Neural progenitor cell (in vitro differentiated cells): ENCODE data around the gene MYH9. TPM values are rescaled to one million over a fixed set of nuclear protein-coding genes. Genes with fewer than 3 reads are reported as not detected.

Source experiments
- DNase-seq: peaks from one replicate; pipeline ENCODE4 v3.0.0-alpha.2; 2016; ENCODE audit warnings: low spot score
- H2AFZ ChIP-seq: fragments of 200-600 bp; sonication (generic); replicated peaks from 2 replicates; pipeline ENCODE4 v1.6.1; 2016; ENCODE audit warnings: antibody characterized with exemption
- H3F3A ChIP-seq: fragments of 200-600 bp; sonication (generic); 2 replicates; pipeline ENCODE4 v1.6.1; 2016; ENCODE audit warnings: antibody characterized with exemption, low read depth
- H3K27ac ChIP-seq: fragments of 200-600 bp; sonication (generic); 2 replicates; pipeline ENCODE4 v1.5.1; 2016; ENCODE audit warnings: mild to moderate bottlenecking
- H3K27me3 ChIP-seq: fragments of 200-600 bp; sonication (generic); 2 replicates; pipeline ENCODE4 v1.6.1; 2016; ENCODE audit warnings: mild to moderate bottlenecking, moderate library complexity
- H3K36me3 ChIP-seq: fragments of 200-600 bp; sonication (generic); 2 replicates; pipeline ENCODE4 v1.5.1; 2016
- H3K4me1 ChIP-seq: fragments of 200-600 bp; sonication (generic); 2 replicates; pipeline ENCODE4 v1.6.1; 2016; ENCODE audit warnings: mixed run types
- H3K4me2 ChIP-seq: fragments of 200-600 bp; sonication (generic); 2 replicates; pipeline ENCODE4 v1.6.1; 2016
- H3K4me3 ChIP-seq: fragments of 200-600 bp; sonication (generic); 2 replicates; pipeline ENCODE4 v1.5.1; 2016
- H3K79me2 ChIP-seq: fragments of 200-600 bp; sonication (generic); 2 replicates; pipeline ENCODE4 v1.6.1; 2016; ENCODE audit warnings: low read depth
- H3K9ac ChIP-seq: fragments of 200-600 bp; sonication (generic); 2 replicates; pipeline ENCODE4 v1.6.1; 2016
- H3K9me3 ChIP-seq: fragments of 200-600 bp; sonication (generic); 2 replicates; pipeline ENCODE4 v1.5.1; 2016; ENCODE audit warnings: low read depth
- H4K20me1 ChIP-seq: fragments of 200-600 bp; sonication (generic); 2 replicates; pipeline ENCODE4 v1.6.1; 2016; ENCODE audit warnings: low read depth
- H3K27ac Mint-ChIP-seq: 3 replicates; pipeline ENCODE4 v1.8.0; 2021; ENCODE audit warnings: mixed read lengths
- H3K27me3 Mint-ChIP-seq: 2 replicates; pipeline ENCODE4 v1.8.0; 2022; ENCODE audit warnings: low read depth, mild to moderate bottlenecking, inconsistent platforms, moderate library complexity, mixed read lengths; ENCODE audit not compliant: insufficient read depth
- H3K36me3 Mint-ChIP-seq: 3 replicates; pipeline ENCODE4 v1.8.0; 2021; ENCODE audit warnings: mixed read lengths
- H3K4me1 Mint-ChIP-seq: 3 replicates; pipeline ENCODE4 v1.8.0; 2021; ENCODE audit warnings: mixed read lengths
- H3K4me3 Mint-ChIP-seq: 3 replicates; pipeline ENCODE4 v1.8.0; 2021; ENCODE audit warnings: mild to moderate bottlenecking, moderate library complexity, mixed read lengths
- H3K9me3 Mint-ChIP-seq: 3 replicates; pipeline ENCODE4 v1.8.0; 2020; ENCODE audit warnings: mixed read lengths
- EZH2 ChIP-seq: fragments of 200-600 bp; sonication (generic); IDR thresholded peaks from 2 replicates; pipeline ENCODE4 v1.6.1; 2017; ENCODE audit warnings: antibody characterized with exemption, mild to moderate bottlenecking, moderate library complexity
- EZH2phosphoT487 ChIP-seq: fragments of 200-600 bp; sonication (generic); IDR thresholded peaks from 2 replicates; pipeline ENCODE4 v1.6.1; 2017; ENCODE audit warnings: antibody characterized with exemption
- total RNA-seq: library from RNA; depleted of rRNA; stranded (reverse); fragments of >200 nt; gene quantifications from 2 replicates; pipeline ENCODE4 v1.2.3, GENCODE V29; 2015; ENCODE audit warnings: low replicate concordance
- TF ChIP-seq, protein P1 (sequence below): fragments of 200-600 bp; sonication (generic); IDR thresholded peaks from 2 replicates; pipeline ENCODE4 v1.5.1; 2017; ENCODE audit warnings: antibody characterized with exemption, mild to moderate bottlenecking

Gene MYH9
- total RNA-seq, 1 donor from 2014 or later, result 77.2 TPM

DNA sequence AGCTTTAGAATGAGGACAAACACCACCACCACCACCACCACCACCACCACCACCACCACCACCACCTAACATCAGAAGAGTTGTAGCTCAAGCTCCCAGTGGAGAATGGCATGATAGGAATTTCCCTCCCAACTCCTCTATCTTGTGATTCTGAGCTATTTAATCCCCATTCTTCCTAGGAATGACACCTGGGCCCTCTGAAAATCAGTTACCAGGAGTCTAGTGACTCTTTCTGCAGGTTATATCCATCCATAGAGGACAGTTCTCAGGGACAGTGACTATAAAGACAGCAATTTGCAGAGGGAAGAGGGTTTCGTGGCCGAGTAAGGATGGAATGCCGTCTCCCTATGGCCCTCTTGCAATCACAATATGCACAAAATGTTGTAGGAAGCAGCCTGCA, 27.8 kb downstream of the MYH9 start:
- H3K27ac Mint-ChIP-seq, result no peak overlapping the region
- Histone ChIP-seq H3K4me1 (peaks cover 50% of the 10 kb centered on the region), H3K9me3 (no peaks in the 10 kb centered on the region), H3F3A (no peaks in the 10 kb centered on the region), H3K4me2 (peak overlapping the region; percentile 23), H3K4me3 (no peak overlapping the region), H3K27ac (no peak overlapping the region), H3K27me3 (no peaks in the 10 kb centered on the region), H3K79me2 (peaks cover 100% of the 10 kb centered on the region), H2AFZ (no peak overlapping the region), H3K36me3 (no peaks in the 10 kb centered on the region), H4K20me1 (peaks cover 90% of the 10 kb centered on the region), H3K9ac (no peak overlapping the region)
- peaks cover 63% of the 10 kb centered on the region for H3K4me1 Mint-ChIP-seq
- no peak overlapping the region for H3K4me3 Mint-ChIP-seq
- TF ChIP-seq, protein P1, sequence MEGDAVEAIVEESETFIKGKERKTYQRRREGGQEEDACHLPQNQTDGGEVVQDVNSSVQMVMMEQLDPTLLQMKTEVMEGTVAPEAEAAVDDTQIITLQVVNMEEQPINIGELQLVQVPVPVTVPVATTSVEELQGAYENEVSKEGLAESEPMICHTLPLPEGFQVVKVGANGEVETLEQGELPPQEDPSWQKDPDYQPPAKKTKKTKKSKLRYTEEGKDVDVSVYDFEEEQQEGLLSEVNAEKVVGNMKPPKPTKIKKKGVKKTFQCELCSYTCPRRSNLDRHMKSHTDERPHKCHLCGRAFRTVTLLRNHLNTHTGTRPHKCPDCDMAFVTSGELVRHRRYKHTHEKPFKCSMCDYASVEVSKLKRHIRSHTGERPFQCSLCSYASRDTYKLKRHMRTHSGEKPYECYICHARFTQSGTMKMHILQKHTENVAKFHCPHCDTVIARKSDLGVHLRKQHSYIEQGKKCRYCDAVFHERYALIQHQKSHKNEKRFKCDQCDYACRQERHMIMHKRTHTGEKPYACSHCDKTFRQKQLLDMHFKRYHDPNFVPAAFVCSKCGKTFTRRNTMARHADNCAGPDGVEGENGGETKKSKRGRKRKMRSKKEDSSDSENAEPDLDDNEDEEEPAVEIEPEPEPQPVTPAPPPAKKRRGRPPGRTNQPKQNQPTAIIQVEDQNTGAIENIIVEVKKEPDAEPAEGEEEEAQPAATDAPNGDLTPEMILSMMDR, result no peak
- TF ChIP-seq EZH2phosphoT487 (no peak), EZH2 (no peak)
- H3K36me3 Mint-ChIP-seq, result peaks cover 17% of the 10 kb centered on the region
- peak; percentile 50 for DNase-seq
- H3K9me3 Mint-ChIP-seq, result no peaks in the 10 kb centered on the region
- H3K27me3 Mint-ChIP-seq, result peaks cover 2% of the 10 kb centered on the region

GRCh38 chr22:36359470-36359996, 28.2 kb downstream of the MYH9 start:
- Histone ChIP-seq H4K20me1 (peaks cover 88% of the 10 kb centered on the region), H3K9me3 (no peaks in the 10 kb centered on the region), H3K79me2 (peaks cover 100% of the 10 kb centered on the region), H3K27me3 (no peaks in the 10 kb centered on the region), H3F3A (no peaks in the 10 kb centered on the region), H3K36me3 (no peaks in the 10 kb centered on the region), H3K4me3 (no peak overlapping the region), H3K9ac (no peak overlapping the region), H3K4me2 (no peak overlapping the region), H3K27ac (peak overlapping the region; percentile 40), H3K4me1 (peaks cover 45% of the 10 kb centered on the region), H2AFZ (no peak overlapping the region)
- Mint-ChIP-seq H3K27ac (peak overlapping the region; percentile 3), H3K9me3 (no peaks in the 10 kb centered on the region), H3K27me3 (peaks cover 2% of the 10 kb centered on the region), H3K4me3 (no peak overlapping the region), H3K36me3 (peaks cover 19% of the 10 kb centered on the region), H3K4me1 (peaks cover 61% of the 10 kb centered on the region)
- no peak for DNase-seq
- TF ChIP-seq, protein P1, result no peak
- TF ChIP-seq EZH2 (no peak), EZH2phosphoT487 (no peak)

DNA sequence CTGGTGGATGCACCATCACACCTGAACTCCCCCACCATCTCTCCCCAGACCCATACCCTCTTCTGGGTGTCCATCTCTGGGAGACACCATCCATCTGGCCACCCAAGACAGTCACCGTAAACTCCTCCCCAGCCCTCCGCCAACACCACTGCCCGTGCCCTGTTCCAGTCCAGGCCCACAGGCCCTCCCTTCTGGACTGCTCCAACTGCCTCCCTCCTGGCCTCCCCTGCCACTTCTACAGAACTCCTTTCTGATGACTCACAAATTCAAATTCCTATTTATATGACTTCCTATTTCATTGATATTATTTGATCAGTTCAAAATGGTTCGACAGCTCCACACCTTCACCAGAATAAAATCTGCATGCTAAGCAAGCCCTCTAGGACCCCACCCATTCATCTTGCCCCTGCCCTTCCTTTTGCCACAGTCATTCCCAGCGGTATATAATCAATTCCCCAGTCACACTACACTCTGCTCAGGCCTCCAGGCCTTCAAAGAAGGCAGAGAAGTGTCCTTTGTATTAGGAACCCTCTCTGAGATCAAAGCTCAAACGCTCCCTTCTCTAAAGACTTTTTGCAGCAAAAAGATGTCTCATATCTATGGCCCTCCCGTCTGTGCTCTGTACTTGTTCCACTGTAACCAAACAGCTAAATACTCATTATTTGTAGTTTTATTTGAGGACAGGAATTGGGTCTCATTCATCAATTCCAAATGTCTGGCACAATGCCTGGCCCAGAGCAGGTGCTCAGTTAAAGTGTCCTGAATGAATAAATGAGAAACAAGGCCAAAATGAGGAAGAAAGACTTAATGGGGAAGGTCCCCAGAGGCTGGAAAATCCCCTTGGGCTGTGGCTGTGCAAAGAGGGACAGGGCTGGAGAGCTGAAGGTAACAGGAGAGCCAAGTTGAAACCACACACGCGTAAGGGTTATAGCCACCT, 29.0 kb downstream of the MYH9 start:
- no peaks in the 10 kb centered on the region for H3K9me3 Mint-ChIP-seq
- TF ChIP-seq, protein P1, result no peak
- TF ChIP-seq EZH2phosphoT487, result no peak
- no peak for TF ChIP-seq EZH2
- peak overlapping the region; percentile 34 for H3K4me3 Mint-ChIP-seq
- Histone ChIP-seq H3K4me2 (no peak overlapping the region), H2AFZ (no peak overlapping the region), H3K79me2 (peaks cover 100% of the 10 kb centered on the region), H3K9ac (no peak overlapping the region), H3F3A (no peaks in the 10 kb centered on the region), H4K20me1 (peaks cover 88% of the 10 kb centered on the region), H3K9me3 (no peaks in the 10 kb centered on the region), H3K4me3 (no peak overlapping the region), H3K36me3 (no peaks in the 10 kb centered on the region), H3K27ac (peak overlapping the region; percentile 40), H3K27me3 (no peaks in the 10 kb centered on the region), H3K4me1 (peaks cover 38% of the 10 kb centered on the region)
- peaks cover 19% of the 10 kb centered on the region for H3K36me3 Mint-ChIP-seq
- H3K27me3 Mint-ChIP-seq, result peaks cover 4% of the 10 kb centered on the region
- peaks cover 53% of the 10 kb centered on the region for H3K4me1 Mint-ChIP-seq
- peak overlapping the region; percentile 44 for H3K27ac Mint-ChIP-seq
- DNase-seq, result no peak
